ENCODE results near the gene KCNIP4. TPM values are rescaled to one million over a fixed set of nuclear protein-coding genes. Genes with fewer than 3 reads are reported as not detected.
A peak's percentile ranks its signal among the peaks of the same experiment; 100 is the strongest.

Gene KCNIP4
- polyA plus RNA-seq, 5 donors, result 2.2 to 5.2 (median 4.9) TPM

GRCh38 chr4:21090094-21090666 is 858.4 kb downstream of the KCNIP4 start:
- DNase-seq, result no peak

GRCh38 chr4:21083413-21083812 is 865.2 kb downstream of the KCNIP4 start:
- no peak for DNase-seq

- no peak for DNase-seq
Observed at GRCh38 chr4:21077967-21078366, 870.6 kb downstream of the KCNIP4 start.

DNA sequence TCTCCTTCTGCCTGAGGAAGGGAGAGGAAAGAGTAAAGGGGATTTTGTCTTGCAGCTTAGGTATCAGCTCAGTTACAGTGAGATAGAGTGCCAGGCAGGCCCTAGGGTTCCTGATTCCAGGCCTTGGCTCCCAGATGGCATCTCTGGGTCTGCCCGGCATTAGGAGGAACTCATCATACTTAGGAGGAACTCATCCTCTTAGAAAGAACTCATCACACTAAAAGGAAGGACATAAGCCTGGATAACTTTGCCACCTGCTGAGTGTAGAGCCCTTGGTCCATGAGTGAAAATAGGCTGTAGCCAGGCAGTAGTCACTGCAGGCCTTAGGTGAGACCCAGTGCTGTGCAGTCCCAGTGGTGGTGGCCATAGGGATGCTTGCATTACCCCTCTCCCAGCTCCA is 881.2 kb downstream of the KCNIP4 start:
- no peak for DNase-seq

DNA sequence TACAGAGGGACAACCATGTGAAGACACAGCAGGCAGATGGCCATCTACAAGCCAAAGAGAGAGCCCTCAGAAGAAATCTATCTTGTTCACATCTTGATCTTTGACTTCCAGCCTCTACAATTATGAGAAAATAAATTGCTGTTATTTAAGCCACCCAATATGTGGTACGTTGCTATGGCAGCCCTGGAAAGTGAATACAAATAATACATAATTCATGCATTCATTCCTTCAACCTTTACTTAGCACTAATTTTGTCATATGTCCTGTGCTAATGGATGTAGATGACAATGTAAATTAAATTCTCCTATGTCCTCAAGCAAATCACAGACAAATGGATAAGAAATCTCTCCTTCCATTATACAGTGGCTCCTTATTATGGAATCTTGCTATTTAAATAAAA is 886.7 kb downstream of the KCNIP4 start:
- no peak for DNase-seq

- DNase-seq, result no peak
Observed at GRCh38 chr4:21046141-21046540, 902.4 kb downstream of the KCNIP4 start.

- no peak for DNase-seq
Observed at GRCh38 chr4:21045119-21045518, 903.5 kb downstream of the KCNIP4 start.

GRCh38 chr4:21041708-21042107 is 906.9 kb downstream of the KCNIP4 start:
- no peak for DNase-seq

GRCh38 chr4:21034728-21035127 is 913.8 kb downstream of the KCNIP4 start:
- DNase-seq, result no peak

DNA sequence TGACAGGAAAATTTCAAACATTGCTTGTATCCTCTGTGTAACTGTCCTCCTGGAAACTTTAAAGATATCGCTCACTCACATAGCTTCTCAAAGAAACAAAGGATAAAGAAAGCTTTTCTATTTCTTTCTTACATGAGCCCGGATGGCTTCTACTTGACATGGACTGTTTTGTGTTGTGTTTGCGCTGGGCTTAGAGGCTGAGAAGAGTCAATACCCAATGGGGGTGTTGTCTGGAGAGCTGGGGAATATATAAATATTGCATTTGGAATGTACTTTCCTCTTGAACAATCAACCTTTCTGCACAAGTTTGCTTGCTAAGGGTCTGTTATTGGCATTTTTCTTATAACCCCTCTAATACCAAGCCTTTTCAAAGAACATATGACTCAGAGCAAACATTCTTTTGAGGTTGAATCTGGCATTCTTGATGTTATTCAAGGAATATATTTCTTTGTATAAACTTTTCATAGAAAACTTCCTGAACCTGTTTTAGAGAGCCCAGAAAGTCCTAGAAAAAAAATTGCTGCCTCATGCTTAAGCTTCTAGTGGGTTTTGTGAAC is 916.4 kb downstream of the KCNIP4 start:
- DNase-seq, result peak in 1 of 2 donors; percentile 2

DNA sequence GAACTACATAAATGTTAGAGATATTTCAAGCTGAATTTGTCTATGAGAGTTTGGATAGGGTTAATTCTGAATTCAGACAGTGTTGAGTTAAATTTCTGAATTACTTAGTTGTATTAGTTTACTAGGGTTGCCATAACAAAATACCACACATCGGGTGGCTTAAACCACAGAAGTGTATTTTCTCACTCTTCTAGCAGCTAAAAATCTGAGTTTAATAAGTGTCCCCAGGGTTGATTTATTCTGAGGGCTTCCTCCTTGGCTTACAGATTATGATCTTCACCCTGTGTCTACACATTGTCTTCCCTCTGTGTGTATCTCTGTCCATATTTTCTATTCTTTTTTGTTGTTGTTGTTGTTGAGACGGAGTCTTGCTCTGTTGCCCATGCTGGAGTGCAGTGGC is 929.8 kb downstream of the KCNIP4 start:
- DNase-seq, result no peak

DNA sequence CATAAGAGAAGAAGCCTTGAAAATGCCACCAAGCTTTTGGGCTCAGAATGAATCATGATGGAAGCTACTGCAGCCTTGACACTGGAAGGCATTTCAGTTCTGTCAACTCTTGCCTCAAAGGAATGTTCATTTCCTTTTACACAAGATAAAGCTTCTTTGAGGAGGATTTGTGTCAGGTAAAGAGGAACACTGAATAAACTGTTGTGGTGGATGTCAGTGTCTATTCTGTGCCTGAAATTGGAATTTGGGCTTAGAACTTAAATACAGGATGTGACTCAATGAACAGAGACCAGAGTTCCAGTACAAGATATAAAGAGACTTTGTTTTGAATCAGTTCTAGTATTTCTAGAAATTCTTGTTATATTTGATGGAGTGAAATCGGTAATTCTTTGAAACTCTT is 935.1 kb downstream of the KCNIP4 start:
- DNase-seq, result no peak

- DNase-seq, result no peak
Observed at GRCh38 chr4:21012851-21013331, 935.7 kb downstream of the KCNIP4 start.

GRCh38 chr4:21011106-21011505 is 937.5 kb downstream of the KCNIP4 start:
- no peak for DNase-seq

DNA sequence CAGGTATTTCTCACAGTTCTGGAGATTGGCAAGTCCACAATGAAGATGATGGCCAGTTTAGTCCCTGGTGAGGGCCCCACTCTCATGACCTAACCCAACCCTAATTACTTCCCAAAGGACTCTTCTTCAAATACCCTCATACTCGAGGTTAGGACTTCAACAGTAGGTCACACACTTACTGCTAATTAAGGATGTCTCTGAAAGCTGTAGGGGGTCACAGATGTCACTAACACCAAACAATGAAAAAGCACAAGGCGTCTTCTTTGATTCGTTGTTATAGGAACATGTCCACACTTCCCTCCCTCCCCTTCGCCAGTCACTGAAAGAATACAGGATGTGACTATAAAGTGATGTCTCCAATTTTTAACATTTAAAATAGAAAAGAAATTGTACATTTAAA is 938.6 kb downstream of the KCNIP4 start:
- DNase-seq, result no peak

- no peak for DNase-seq
Observed at GRCh38 chr4:21005647-21006046, 942.9 kb downstream of the KCNIP4 start.

DNA sequence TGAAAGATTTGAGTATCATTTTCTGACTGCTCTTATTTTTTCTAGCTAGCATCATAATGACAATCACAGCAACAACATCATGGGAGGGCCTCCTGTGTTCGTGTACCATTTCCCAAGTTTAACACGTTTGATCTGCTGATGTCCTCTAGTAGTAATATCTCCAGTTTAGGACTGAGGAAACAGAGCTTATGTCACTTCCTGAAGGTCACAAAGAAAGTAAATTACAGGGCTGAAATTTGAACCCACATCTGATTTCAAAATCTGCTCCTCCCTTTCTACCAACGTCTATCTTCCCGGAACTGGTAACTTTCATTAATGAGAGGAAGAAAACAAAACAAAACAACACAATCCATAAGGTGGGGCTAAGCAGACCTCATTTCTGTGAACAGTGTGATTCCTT is 945.6 kb downstream of the KCNIP4 start:
- DNase-seq, result no peak

DNA sequence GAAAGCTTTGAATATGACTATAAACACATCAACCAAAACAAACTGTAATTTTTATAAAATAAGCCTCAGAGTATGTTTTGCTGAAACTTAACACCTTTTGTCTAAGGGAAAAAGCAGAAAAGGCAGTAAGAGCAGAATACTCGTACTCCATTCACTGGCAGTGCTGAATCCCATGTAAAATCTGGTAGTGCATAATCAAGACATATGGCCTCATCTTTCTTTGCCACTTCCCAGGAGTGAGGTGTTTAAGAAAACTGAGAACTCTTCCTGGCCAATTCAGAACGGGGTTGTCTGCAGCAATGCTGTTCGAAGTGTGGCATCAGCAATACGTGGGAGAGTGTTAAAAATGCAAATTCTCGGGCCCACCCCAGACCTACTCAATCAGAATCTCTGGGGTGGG is 946.3 kb downstream of the KCNIP4 start:
- no peak for DNase-seq

DNA sequence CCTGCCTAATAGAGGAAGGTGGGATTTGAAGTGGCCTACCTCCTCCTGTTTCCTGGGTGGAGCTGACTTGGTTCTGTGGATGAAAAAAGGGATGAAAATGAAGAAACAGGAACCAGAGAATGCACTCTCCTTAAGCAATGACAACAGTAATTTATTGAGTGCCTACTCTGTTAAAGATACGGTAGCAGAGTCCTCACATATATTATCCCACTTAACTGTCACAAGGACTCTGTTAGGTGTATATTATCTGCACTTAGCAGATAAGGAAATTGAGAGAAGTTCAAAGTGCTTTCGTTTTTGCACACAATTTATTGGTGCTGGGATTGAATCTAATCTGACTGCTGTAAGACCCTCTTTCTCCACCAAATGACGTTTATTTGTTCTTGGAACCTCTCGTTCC is 947.1 kb downstream of the KCNIP4 start:
- DNase-seq, result no peak

DNA sequence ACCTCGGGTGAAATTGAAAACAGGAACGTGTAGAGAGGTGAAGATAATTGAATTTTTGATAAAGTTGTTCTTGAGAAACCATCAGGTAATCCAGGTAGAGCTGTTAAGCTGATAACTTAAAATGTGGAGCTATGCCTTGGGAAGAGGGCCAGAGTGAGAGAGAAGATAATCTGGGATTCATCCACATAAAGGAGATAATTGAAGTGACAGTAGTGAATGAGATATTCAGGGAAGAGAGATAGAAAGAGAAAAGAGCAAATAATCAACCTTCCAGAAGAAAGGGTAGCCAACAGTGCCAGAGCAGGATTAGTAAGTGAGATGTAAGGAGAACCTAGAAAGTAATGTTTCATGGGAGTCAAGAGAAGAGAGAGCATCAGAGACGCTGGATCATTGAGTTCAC is 950.7 kb downstream of the KCNIP4 start:
- DNase-seq, result no peak

DNA sequence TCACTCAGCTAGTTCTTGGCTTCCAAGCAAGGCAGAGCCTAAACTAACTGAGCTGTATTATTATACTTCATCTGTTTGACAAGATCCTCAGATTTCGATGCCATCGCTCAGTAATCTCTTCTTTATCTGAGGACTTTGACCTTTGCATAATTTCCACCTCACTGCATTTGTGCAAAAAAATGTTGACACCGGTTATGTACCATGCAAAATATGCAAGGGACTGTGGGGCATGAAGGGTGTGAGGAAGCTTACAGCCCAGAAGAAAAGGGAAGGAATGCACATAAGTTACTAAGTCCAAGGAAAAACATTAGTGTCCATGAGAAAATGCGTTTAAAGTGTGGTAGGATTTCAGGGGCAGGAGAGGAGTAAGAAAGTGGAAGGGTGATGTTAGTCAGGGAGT is 953.0 kb downstream of the KCNIP4 start:
- no peak for DNase-seq

DNA sequence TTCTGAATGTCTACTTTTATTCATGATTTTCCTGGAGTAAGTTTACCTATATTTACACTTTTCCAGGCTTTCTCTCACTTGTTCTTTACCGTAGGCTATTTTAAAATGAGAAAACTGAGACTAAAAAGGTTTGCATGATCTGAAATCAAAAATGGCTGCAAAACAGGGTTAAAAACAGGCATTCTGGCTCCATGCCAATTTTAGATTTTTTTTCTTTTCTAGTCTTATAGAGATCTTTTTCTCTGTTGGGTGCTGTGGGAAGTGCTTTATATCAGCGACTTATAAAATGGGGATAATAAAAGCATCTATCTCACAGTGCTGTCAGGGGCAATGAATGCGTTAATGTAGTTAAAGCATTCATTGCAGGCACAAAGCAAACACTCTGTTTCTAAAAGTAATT is 953.6 kb downstream of the KCNIP4 start:
- no peak for DNase-seq

- no peak for DNase-seq
Observed at GRCh38 chr4:20992002-20992401, 956.6 kb downstream of the KCNIP4 start.

GRCh38 chr4:20987191-20987590 is 961.4 kb downstream of the KCNIP4 start:
- no peak for DNase-seq

DNA sequence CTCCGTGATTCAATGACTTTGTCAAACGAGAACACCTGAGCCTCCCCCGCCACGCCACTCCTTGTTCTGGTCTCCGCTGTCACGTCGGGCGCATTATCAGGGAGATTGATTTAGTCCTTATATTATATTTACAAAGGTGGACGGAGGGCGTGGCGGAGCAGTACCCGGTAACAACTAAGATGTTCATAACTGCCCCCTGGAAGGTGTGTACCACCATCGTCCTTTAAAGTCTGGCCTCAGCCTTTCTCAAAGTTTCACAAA is 964.1 kb downstream of the KCNIP4 start:
- DNase-seq, result no peak

Measured in right lung (tissue), 5 donors.